ENCODE measurements around the gene RANGRF.

The RANGRF gene

GRCh38 chr17:8314797-8315763 is 26.6 kb downstream of the RANGRF start:
- no peak for DNase-seq

- DNase-seq = no peak
Observed at GRCh38 chr17:8315764-8316217, 27.3 kb downstream of the RANGRF start.

- no peak for DNase-seq
Observed at GRCh38 chr17:8318010-8318935, 29.8 kb downstream of the RANGRF start.

DNA sequence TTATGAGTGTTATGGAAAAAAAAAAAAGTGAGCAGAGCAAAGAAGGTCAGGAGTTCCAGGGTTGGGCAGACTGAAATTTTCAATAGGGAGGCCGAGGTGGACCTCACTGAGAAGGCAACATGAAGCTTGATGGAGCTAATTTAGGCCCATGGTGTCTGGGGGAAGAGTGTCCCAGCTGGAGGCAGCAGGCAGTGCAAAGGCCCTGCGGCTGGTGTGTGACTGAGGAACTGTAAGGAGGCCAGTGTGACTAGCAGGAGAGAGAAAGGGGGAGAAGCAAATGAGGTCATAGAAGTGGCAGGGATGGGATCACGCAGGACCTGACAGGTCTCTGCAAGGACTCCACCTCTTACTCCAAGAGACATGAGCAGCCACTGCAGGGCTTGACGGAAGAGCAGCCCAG is 31.8 kb downstream of the RANGRF start:
- DNase-seq = no peak

- DNase-seq = peak; percentile 50
Observed at GRCh38 chr17:8320990-8321389, 32.5 kb downstream of the RANGRF start.

DNA sequence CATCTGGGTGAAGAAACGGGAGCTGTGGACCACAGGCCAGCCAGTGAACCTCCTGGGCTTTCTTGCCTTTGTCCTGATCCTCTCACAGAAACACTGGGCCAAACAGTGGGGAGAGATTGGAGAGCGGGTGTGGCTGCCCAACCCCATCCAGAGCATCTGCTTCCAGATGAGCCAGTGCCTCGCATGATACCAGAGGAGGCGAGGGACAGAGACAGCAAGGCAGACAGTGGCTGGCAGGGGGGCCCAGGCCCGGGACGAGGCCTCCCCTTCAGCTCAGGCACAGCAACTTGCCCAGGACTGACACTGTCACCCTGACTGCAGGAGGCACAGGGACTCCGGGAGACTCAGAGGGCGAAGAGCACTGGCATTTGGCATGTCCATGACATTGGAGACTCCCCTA is 33.6 kb downstream of the RANGRF start:
- no peak for DNase-seq

GRCh38 chr17:8324132-8324531 is 35.7 kb downstream of the RANGRF start:
- DNase-seq = no peak

- no peak for DNase-seq
Observed at GRCh38 chr17:8324923-8325322, 36.5 kb downstream of the RANGRF start.

DNA sequence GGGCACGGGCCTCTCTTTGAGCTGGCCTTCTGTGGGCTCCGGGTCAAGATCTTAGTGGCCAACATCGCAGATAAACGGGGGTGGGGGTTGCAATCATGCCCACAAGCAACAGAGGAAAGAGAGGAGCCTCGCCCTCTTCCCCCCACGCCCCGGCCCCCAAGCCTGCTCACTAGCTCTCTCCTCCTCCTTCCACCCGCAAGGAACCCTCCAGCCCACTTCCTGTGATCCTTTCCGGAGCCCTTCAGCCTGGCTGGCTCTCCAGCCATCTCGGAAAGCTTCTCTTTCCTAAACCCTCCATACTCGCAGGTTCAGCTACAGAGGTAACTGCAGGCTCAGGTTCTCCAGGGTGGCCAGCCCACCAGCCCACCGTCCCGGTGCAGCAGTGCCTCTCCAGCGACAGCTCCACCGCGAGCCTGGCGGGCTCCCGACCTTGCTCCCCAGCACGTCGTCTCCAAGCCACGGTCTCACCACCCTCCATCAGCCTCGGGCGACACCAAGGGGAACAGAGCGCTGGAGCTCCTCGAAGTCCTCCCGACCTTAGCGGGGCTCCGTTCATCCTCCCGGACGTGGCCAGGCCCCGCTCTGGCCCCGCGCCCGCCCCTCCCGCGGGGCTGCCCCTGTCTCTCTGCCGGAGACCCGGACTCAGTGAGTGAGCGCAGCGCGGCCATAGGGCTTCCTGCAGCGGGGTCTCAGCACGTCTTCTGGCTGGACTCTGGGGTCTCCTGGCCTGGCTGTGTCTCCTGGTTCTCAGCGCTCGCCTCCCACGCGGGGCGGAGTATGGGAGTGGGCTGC is 38.2 kb downstream of the RANGRF start:
- no peak for DNase-seq

DNA sequence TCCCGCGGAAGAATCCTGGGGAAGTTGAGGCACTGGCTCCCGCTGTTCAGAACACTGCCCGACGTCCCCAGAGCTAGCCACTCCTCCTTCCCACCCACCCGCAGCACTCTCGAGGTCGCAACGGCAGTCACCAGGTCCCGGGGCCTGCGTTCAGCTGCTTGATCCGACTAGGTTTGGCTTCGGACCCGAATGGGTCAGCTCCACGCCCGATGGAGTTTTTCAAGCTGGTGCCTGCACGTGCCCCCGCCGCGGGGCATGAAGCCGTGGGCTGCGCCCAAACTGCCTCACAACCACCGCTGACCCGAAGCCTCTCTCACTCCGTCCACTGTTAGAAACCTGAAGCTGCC is 38.8 kb downstream of the RANGRF start:
- DNase-seq = no peak

- no peak for DNase-seq
Observed at GRCh38 chr17:8332128-8332527, 43.7 kb downstream of the RANGRF start.

DNA sequence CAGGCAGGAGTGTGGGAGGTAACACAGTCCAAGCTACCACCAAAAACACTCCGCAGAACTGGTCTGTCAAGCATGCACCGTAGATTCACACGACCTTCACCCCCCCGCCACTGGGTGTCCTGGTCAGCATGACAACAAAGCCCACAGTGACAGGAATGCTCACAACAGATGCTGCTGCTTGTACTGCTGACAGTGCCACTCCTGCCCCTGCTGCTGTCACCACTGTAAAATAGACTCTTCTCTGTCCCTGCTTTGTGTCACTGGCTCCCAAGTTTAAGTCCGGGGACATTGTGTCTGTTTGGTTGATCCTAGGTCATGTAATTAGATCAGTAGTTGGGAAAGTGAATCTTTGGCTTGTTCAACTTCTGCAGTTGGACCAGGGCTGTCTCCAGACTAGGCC is 44.2 kb downstream of the RANGRF start:
- DNase-seq = peak; percentile 65

DNA sequence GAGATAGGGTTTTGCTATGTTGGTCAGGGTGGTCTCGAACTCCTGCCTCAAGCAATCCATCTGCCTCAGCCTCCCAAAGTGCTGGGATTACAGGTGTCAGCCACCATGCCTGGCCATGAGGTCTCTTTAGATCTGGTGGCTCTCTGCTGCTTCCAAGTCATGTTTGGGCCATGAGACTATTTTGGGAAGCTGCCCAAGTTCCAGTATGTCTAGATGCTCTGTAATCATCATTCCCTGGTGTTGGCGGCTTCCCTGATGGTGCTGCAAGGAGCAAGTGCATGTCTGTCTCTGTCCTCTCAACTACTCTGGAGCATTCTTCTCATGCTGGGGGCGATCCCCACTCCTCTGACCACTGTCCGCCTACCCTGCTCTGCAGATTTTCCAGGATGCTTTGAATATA is 44.8 kb downstream of the RANGRF start:
- DNase-seq = no peak

DNA sequence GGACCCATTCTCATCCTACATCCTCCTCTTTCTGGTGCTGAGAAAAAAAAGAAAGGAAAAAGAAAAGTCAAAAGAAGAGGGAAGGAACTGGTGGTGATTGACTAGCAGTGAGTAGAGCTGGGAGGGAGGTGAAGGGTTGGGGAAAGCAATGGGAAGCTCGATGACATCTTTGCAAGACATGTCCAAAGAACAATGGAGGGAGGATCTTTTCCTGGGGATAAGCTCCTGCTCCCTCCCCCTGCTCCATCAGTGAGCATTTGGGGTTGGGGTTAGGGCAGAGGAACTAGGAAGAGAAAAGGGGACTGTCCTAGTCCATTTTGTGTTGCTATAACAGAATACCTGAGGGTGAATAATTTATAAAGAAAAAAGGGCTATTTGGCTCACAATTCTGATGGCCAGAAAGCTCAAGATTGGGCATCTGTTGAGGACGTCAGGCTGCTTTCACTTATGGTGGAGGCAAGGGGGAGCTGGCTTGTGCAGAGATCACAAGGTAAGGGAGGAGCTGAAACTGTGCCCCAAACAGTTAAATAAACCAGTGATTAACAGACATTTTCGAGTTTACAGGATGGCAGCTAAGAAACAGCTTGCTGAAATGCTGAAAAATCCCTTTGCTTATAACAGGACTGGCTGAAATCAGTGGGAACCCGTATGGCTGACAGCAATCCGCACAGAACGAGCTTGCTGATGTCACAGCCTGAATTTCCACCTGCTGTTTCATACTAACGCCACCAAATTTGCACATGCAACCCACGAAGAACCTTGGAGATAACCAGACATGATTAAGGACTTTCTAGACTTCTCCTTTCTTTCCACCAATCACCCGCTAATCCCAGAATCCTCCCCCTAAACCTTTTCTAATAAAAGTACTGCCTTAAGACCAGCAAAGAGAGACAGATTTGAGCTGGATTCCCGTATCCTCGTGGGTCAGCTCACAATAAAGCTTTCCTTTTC is 49.6 kb downstream of the RANGRF start:
- DNase-seq = peak; percentile 77

GRCh38 chr17:8338753-8339140 is 50.3 kb downstream of the RANGRF start:
- DNase-seq = peak; percentile 77

GRCh38 chr17:8339540-8339939 is 51.1 kb downstream of the RANGRF start, which contains the start of gene ODF4:
Gene ODF4, plus strand, starts transcription at chr17:8339840. Its CDS starts 212 bp downstream, at chr17:8340052.
- no peak for DNase-seq
